Smooth muscle cell (in vitro differentiated cells): ENCODE data around the gene KAZN. TPM values are rescaled to one million over a fixed set of nuclear protein-coding genes. Genes with fewer than 3 reads are reported as not detected.

ENCODE experiments used
- DNase-seq: peaks from one replicate; lab custom pipeline; 2025; ENCODE audit not compliant: unreplicated experiment; lab: John Stamatoyannopoulos, UW
- H2AFZ ChIP-seq: fragments of 200-600 bp; sonication (generic); 2 replicates; pipeline ENCODE4 v1.6.0; 2016; ENCODE audit warnings: antibody characterized with exemption, low read depth, mild to moderate bottlenecking
- H3F3A ChIP-seq: fragments of 200-600 bp; sonication (generic); 2 replicates; pipeline ENCODE4 v1.6.0; 2017; ENCODE audit warnings: antibody characterized with exemption, low read depth
- H3K27ac ChIP-seq: fragments of 200-600 bp; sonication (generic); 2 replicates; pipeline ENCODE4 v1.5.1; 2016; ENCODE audit warnings: low read depth, mild to moderate bottlenecking
- H3K27me3 ChIP-seq: fragments of 200-600 bp; sonication (generic); 2 replicates; pipeline ENCODE4 v1.6.1; 2016; ENCODE audit warnings: low read depth, mild to moderate bottlenecking
- H3K36me3 ChIP-seq: fragments of 200-600 bp; sonication (generic); 2 replicates; pipeline ENCODE4 v1.5.1; 2016; ENCODE audit warnings: low read depth
- H3K4me1 ChIP-seq: fragments of 200-600 bp; sonication (generic); 2 replicates; pipeline ENCODE4 v1.5.1; 2016; ENCODE audit warnings: low read depth
- H3K4me2 ChIP-seq: fragments of 200-600 bp; sonication (generic); 2 replicates; pipeline ENCODE4 v1.6.0; 2016; ENCODE audit warnings: mild to moderate bottlenecking
- H3K4me3 ChIP-seq: fragments of 200-600 bp; sonication (generic); 2 replicates; pipeline ENCODE4 v1.5.1; 2016; ENCODE audit warnings: mild to moderate bottlenecking
- H3K79me2 ChIP-seq: fragments of 200-600 bp; sonication (generic); 2 replicates; pipeline ENCODE4 v1.6.0; 2016; ENCODE audit warnings: low read depth, mild to moderate bottlenecking
- H3K9ac ChIP-seq: fragments of 200-600 bp; sonication (generic); 2 replicates; pipeline ENCODE4 v1.6.0; 2016; ENCODE audit warnings: low read depth
- H3K9me3 ChIP-seq: fragments of 200-600 bp; sonication (generic); replicated peaks from 2 replicates; pipeline ENCODE4 v1.5.1; 2016; ENCODE audit warnings: low read depth
- H4K20me1 ChIP-seq: fragments of 200-600 bp; sonication (generic); 2 replicates; pipeline ENCODE4 v1.6.0; 2016; ENCODE audit warnings: low read depth
- WGBS: methylation state at CpG from one replicate; pipeline ENCODE4 v1.1.7; 2016; ENCODE audit warnings: low lambda C conversion rate; 5-methylcytosine and 5-hydroxymethylcytosine counted together
- polyA plus RNA-seq: library from polyadenylated mRNA; unstranded; fragments of >200 nt; fragmentation: Nextera tagmentation; extraction: Ambion mirVana; gene quantifications from 2 replicates; pipeline ENCODE4 v1.2.1, GENCODE V29; 2016
- total RNA-seq: library from RNA; depleted of rRNA; stranded (reverse); fragments of >200 nt; gene quantifications from 2 replicates; pipeline ENCODE4 v1.2.3, GENCODE V29; 2014
- TF ChIP-seq, protein P1 (sequence below): fragments of 200-600 bp; sonication (generic); IDR thresholded peaks from 2 replicates; pipeline ENCODE4 v1.5.1; 2017; ENCODE audit warnings: borderline replicate concordance, mild to moderate bottlenecking, antibody characterized with exemption; ENCODE audit not compliant: insufficient read depth, poor library complexity, severe bottlenecking

KAZN gene
- total and polyA plus RNA-seq, 2 experiments from 2014 or later: 6.3 to 8.2 TPM

GRCh38 chr1:14989931-14990728 is 391.6 kb downstream of the KAZN start:
- Histone ChIP-seq H3K4me3 (no peak overlapping the region), H2AFZ (no peak overlapping the region), H4K20me1 (no peaks in the 10 kb centered on the region), H3K27ac (no peak overlapping the region), H3K4me1 (no peaks in the 10 kb centered on the region), H3K79me2 (no peaks in the 10 kb centered on the region), H3K36me3 (no peaks in the 10 kb centered on the region), H3K9ac (no peak overlapping the region), H3K27me3 (no peaks in the 10 kb centered on the region), H3K9me3 (no peaks in the 10 kb centered on the region), H3K4me2 (no peak overlapping the region), H3F3A (no peaks in the 10 kb centered on the region)
- no peak for DNase-seq
- WGBS: 87% methylated on average over 12 of the region's 12 CpGs
- TF ChIP-seq, protein P1, sequence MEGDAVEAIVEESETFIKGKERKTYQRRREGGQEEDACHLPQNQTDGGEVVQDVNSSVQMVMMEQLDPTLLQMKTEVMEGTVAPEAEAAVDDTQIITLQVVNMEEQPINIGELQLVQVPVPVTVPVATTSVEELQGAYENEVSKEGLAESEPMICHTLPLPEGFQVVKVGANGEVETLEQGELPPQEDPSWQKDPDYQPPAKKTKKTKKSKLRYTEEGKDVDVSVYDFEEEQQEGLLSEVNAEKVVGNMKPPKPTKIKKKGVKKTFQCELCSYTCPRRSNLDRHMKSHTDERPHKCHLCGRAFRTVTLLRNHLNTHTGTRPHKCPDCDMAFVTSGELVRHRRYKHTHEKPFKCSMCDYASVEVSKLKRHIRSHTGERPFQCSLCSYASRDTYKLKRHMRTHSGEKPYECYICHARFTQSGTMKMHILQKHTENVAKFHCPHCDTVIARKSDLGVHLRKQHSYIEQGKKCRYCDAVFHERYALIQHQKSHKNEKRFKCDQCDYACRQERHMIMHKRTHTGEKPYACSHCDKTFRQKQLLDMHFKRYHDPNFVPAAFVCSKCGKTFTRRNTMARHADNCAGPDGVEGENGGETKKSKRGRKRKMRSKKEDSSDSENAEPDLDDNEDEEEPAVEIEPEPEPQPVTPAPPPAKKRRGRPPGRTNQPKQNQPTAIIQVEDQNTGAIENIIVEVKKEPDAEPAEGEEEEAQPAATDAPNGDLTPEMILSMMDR: no peak

DNA sequence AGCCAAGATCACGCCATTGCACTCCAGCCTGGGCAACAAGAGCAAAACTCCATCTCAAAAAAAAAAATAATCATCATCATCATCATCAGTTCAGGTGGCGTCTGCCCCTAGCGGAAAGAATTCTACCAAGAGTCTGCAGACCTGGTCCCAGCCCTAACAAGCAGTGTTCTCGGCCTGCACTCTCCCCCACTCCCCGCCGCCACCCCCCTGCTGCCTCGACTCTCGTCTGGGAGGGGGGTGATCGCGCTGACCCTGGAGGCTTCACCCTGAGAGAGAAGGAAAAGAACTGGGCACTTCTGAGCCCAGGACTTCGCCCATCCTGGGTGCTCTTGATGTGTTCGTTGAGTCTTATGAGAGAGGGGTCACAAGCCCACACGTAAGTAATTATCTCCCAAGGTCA is 394.9 kb downstream of the KAZN start:
- peaks cover 10% of the 10 kb centered on the region for H3F3A ChIP-seq
- no peak overlapping the region for H2AFZ ChIP-seq
- no peaks in the 10 kb centered on the region for H3K36me3 ChIP-seq
- no peaks in the 10 kb centered on the region for H3K79me2 ChIP-seq
- H3K4me2 ChIP-seq: no peak overlapping the region
- H3K4me3 ChIP-seq: no peak overlapping the region
- H3K4me1 ChIP-seq: peaks cover 14% of the 10 kb centered on the region
- H3K9ac ChIP-seq: no peak overlapping the region
- 84% methylated on average over 13 of the region's 13 CpGs for WGBS
- H3K27me3 ChIP-seq: no peaks in the 10 kb centered on the region
- H3K27ac ChIP-seq: no peak overlapping the region
- TF ChIP-seq, protein P1: no peak
- H3K9me3 ChIP-seq: no peaks in the 10 kb centered on the region
- DNase-seq: no peak
- peaks cover 5% of the 10 kb centered on the region for H4K20me1 ChIP-seq

- DNase-seq: no peak
- Histone ChIP-seq H3K36me3 (no peaks in the 10 kb centered on the region), H3K79me2 (no peaks in the 10 kb centered on the region), H3K27ac (no peak overlapping the region), H3K27me3 (no peaks in the 10 kb centered on the region), H2AFZ (no peak overlapping the region), H3F3A (peaks cover 10% of the 10 kb centered on the region), H3K9me3 (no peaks in the 10 kb centered on the region), H3K4me3 (no peak overlapping the region), H3K4me1 (peaks cover 14% of the 10 kb centered on the region), H3K9ac (no peak overlapping the region), H3K4me2 (no peak overlapping the region), H4K20me1 (peaks cover 5% of the 10 kb centered on the region)
- TF ChIP-seq, protein P1: no peak
- 98% methylated on average over 7 of the region's 7 CpGs for WGBS
These were observed 395.7 kb downstream of the KAZN start for GRCh38 chr1:14994148-14994547.
